WTC11 (cell line): ENCODE measurements around the gene ZCCHC9. TPM values are rescaled to one million over a fixed set of nuclear protein-coding genes. Genes with fewer than 3 reads are reported as not detected.

Experiments used
- ATAC-seq: fragments of 200-7000 bp; cut with Tn5 transposase; 2 replicates; pipeline ENCODE4 v1.10.0; 2021; ENCODE audit warnings: mild to moderate bottlenecking, moderate library complexity
- CTCF ChIA-PET: fragments of 300-600 bp; sonication (Branson Sonifier 250); formaldehyde crosslinking; loops from one replicate; lab custom pipeline; 2021; ENCODE audit warnings: antibody characterized with exemption; lab: Charles Lee
- POLR2A ChIA-PET: fragments of 350-600 bp; sonication (Branson Sonifier 250); formaldehyde crosslinking; loops from one replicate; lab custom pipeline; 2021; ENCODE audit warnings: antibody characterized with exemption; lab: Charles Lee
- DNase-seq: peaks from one replicate; pipeline ENCODE4 v3.0.0; 2021; ENCODE audit warnings: low spot score
- H3K27ac Mint-ChIP-seq: 2 replicates; pipeline ENCODE4 v1.8.0; 2021; ENCODE audit warnings: mixed read lengths
- H3K27me3 Mint-ChIP-seq: 2 replicates; pipeline ENCODE4 v1.8.0; 2021; ENCODE audit warnings: low read depth, mild to moderate bottlenecking, moderate library complexity, mixed read lengths
- H3K36me3 Mint-ChIP-seq: 2 replicates; pipeline ENCODE4 v1.8.0; 2021; ENCODE audit warnings: mixed read lengths
- H3K4me1 Mint-ChIP-seq: 2 replicates; pipeline ENCODE4 v1.8.0; 2022; ENCODE audit warnings: mixed read lengths
- H3K4me3 Mint-ChIP-seq: 2 replicates; pipeline ENCODE4 v1.8.0; 2021; ENCODE audit warnings: mild to moderate bottlenecking, moderate library complexity, mixed read lengths
- H3K9me3 Mint-ChIP-seq: 2 replicates; pipeline ENCODE4 v1.8.0; 2021; ENCODE audit warnings: mixed read lengths
- ARID4B ChIP-seq: sonication (generic); formaldehyde crosslinking; IDR thresholded peaks from 2 replicates; pipeline ENCODE4 v1.8.0; 2023; ENCODE audit warnings: missing genetic modification reagents, mild to moderate bottlenecking, borderline replicate concordance
- CBFB ChIP-seq: sonication (generic); formaldehyde crosslinking; IDR thresholded peaks from 2 replicates; pipeline ENCODE4 v1.8.1; 2022; ENCODE audit warnings: mild to moderate bottlenecking, low read depth, missing genetic modification reagents
- CTCF ChIP-seq: fragments of 200-600 bp; IDR thresholded peaks from 2 replicates; pipeline ENCODE4 v1.8.0; 2022; ENCODE audit warnings: antibody characterized with exemption
- ELF4 ChIP-seq: sonication (generic); formaldehyde crosslinking; IDR thresholded peaks from 2 replicates; pipeline ENCODE4 v1.8.1; 2022; ENCODE audit warnings: low read depth, mild to moderate bottlenecking, moderate library complexity, missing genetic modification reagents
- FOXK1 ChIP-seq: sonication (generic); formaldehyde crosslinking; IDR thresholded peaks from 2 replicates; pipeline ENCODE4 v1.8.0; 2022; ENCODE audit warnings: mild to moderate bottlenecking, moderate library complexity, missing genetic modification reagents
- GTF2I ChIP-seq: fragments of 250-450 bp; sonication (Bioruptor Pico); conservative IDR thresholded peaks from 2 replicates; pipeline ENCODE4 v1.4.0; 2021; ENCODE audit warnings: mild to moderate bottlenecking
- OVOL2 ChIP-seq: fragments of 250-450 bp; sonication (Bioruptor Pico); IDR thresholded peaks from 2 replicates; pipeline ENCODE4 v1.9.0; 2021; ENCODE audit warnings: mild to moderate bottlenecking, borderline replicate concordance
- SMAD4 ChIP-seq: sonication (generic); formaldehyde crosslinking; IDR thresholded peaks from 2 replicates; pipeline ENCODE4 v1.8.0; 2022; ENCODE audit warnings: mild to moderate bottlenecking, missing genetic modification reagents
- SP1 ChIP-seq: sonication (generic); formaldehyde crosslinking; conservative IDR thresholded peaks from 2 replicates; pipeline ENCODE4 v1.8.1; 2022; ENCODE audit warnings: missing genetic modification reagents
- TEAD1 ChIP-seq: sonication (generic); formaldehyde crosslinking; IDR thresholded peaks from 2 replicates; pipeline ENCODE4 v1.8.0; 2022; ENCODE audit warnings: mild to moderate bottlenecking, missing genetic modification reagents
- ZMAT4 ChIP-seq: fragments of 250-450 bp; sonication (Bioruptor Pico); IDR thresholded peaks from 2 replicates; pipeline ENCODE4 v1.9.0; 2021; ENCODE audit warnings: mild to moderate bottlenecking
- ZNF138 ChIP-seq: sonication (generic); formaldehyde crosslinking; conservative IDR thresholded peaks from 2 replicates; pipeline ENCODE4 v1.8.1; 2022; ENCODE audit warnings: mild to moderate bottlenecking, moderate library complexity, missing genetic modification reagents
- ZNF317 ChIP-seq: sonication (generic); formaldehyde crosslinking; IDR thresholded peaks from 2 replicates; pipeline ENCODE4 v1.8.1; 2023; ENCODE audit warnings: low read depth, mild to moderate bottlenecking, moderate library complexity, missing genetic modification reagents, borderline replicate concordance
- ZNF396 ChIP-seq: fragments of 250-450 bp; sonication (Bioruptor Pico); IDR thresholded peaks from 2 replicates; pipeline ENCODE4 v1.8.0; 2021; ENCODE audit warnings: mild to moderate bottlenecking, moderate library complexity, borderline replicate concordance
- ZNF423 ChIP-seq: fragments of 250-450 bp; sonication (Bioruptor Pico); IDR thresholded peaks from 2 replicates; pipeline ENCODE4 v2.1.2; 2022; ENCODE audit warnings: mild to moderate bottlenecking, moderate library complexity
- total RNA-seq: library from RNA; stranded (reverse); gene quantifications from 3 replicates; pipeline ENCODE4 v1.2.3, GENCODE V29; 2021
- TF ChIP-seq, protein P1 (sequence below): fragments of 250-450 bp; sonication (Bioruptor Pico); IDR thresholded peaks from 2 replicates; pipeline ENCODE4 v1.9.0; 2021; ENCODE audit warnings: mild to moderate bottlenecking
- TF ChIP-seq, protein P2 (sequence below): sonication (generic); formaldehyde crosslinking; IDR thresholded peaks from 2 replicates; pipeline ENCODE4 v1.8.1; 2023; ENCODE audit warnings: mild to moderate bottlenecking, missing genetic modification reagents
- TF ChIP-seq, protein P3 (sequence below): sonication (generic); formaldehyde crosslinking; IDR thresholded peaks from 2 replicates; pipeline ENCODE4 v1.8.1; 2023; ENCODE audit warnings: mild to moderate bottlenecking, missing genetic modification reagents
- TF ChIP-seq, protein P4 (sequence below): sonication (generic); formaldehyde crosslinking; IDR thresholded peaks from 2 replicates; pipeline ENCODE4 v1.8.0; 2022; ENCODE audit warnings: mild to moderate bottlenecking, missing genetic modification reagents
- TF ChIP-seq, protein P5 (sequence below): sonication (generic); formaldehyde crosslinking; IDR thresholded peaks from 2 replicates; pipeline ENCODE4 v1.8.0; 2022; ENCODE audit warnings: mild to moderate bottlenecking, missing genetic modification reagents

ZCCHC9 gene
- total RNA-seq, 1 experiment from 2014 or later: 30.8 TPM

DNA sequence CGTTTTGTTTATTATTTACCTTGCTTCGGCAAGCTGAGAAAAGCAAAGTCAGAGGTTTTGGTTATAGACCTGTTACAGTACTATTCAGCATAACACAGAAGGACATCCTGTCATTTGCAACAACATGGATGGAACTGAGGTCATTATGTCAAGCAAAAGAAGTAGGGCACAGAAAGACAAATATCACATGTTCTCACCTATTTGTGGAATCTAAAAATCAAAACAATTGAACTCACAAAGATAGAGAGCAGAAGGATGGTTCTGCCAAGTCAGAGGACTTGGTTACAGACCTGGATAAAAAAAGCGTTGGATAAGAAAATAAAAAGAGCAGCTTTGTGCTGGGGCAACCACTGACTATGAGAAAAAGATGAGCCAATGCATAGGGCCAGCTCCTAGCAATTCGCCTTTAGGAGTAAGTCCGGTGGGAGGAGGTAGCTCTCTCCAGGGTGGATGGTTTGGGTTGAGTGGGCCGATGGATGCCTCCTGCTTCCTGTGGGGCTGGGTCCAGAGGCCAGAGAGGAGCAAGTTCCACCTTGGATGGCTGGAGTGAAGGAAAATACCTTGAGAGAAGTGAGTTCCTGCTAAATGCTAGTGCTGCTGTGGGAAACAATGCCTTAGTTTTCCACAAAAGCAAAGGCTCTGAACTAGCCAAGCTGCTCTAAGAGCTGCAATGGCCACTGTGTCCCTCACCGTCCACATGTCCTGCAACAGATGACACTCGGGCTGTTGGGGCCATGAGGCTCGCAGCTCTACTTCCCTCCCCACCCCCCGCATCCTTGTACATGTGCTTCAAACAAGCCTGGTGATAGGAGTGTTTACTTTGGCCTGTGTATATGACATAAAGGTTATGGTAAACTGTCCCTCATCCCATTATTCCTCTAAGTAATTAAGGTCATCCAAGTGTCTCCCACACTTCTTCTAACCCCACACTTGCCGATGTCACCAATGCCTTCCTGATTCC lies 54.2 kb downstream of the ZCCHC9 start (continued):
- TF ChIP-seq, protein P1, sequence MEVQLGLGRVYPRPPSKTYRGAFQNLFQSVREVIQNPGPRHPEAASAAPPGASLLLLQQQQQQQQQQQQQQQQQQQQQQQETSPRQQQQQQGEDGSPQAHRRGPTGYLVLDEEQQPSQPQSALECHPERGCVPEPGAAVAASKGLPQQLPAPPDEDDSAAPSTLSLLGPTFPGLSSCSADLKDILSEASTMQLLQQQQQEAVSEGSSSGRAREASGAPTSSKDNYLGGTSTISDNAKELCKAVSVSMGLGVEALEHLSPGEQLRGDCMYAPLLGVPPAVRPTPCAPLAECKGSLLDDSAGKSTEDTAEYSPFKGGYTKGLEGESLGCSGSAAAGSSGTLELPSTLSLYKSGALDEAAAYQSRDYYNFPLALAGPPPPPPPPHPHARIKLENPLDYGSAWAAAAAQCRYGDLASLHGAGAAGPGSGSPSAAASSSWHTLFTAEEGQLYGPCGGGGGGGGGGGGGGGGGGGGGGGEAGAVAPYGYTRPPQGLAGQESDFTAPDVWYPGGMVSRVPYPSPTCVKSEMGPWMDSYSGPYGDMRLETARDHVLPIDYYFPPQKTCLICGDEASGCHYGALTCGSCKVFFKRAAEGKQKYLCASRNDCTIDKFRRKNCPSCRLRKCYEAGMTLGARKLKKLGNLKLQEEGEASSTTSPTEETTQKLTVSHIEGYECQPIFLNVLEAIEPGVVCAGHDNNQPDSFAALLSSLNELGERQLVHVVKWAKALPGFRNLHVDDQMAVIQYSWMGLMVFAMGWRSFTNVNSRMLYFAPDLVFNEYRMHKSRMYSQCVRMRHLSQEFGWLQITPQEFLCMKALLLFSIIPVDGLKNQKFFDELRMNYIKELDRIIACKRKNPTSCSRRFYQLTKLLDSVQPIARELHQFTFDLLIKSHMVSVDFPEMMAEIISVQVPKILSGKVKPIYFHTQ (CRISPR knock-in tag): no peak
- TF ChIP-seq ZMAT4 (CRISPR knock-in tag) (no peak), GTF2I (no peak), ZNF423 (CRISPR knock-in tag) (no peak), ZNF396 (no peak), SP1 (CRISPR knock-in tag) (no peak), CTCF (no peak), ELF4 (CRISPR knock-in tag) (no peak)
- TF ChIP-seq, protein P2, sequence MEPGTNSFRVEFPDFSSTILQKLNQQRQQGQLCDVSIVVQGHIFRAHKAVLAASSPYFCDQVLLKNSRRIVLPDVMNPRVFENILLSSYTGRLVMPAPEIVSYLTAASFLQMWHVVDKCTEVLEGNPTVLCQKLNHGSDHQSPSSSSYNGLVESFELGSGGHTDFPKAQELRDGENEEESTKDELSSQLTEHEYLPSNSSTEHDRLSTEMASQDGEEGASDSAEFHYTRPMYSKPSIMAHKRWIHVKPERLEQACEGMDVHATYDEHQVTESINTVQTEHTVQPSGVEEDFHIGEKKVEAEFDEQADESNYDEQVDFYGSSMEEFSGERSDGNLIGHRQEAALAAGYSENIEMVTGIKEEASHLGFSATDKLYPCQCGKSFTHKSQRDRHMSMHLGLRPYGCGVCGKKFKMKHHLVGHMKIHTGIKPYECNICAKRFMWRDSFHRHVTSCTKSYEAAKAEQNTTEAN (CRISPR knock-in tag): no peak
- TF ChIP-seq, protein P3, sequence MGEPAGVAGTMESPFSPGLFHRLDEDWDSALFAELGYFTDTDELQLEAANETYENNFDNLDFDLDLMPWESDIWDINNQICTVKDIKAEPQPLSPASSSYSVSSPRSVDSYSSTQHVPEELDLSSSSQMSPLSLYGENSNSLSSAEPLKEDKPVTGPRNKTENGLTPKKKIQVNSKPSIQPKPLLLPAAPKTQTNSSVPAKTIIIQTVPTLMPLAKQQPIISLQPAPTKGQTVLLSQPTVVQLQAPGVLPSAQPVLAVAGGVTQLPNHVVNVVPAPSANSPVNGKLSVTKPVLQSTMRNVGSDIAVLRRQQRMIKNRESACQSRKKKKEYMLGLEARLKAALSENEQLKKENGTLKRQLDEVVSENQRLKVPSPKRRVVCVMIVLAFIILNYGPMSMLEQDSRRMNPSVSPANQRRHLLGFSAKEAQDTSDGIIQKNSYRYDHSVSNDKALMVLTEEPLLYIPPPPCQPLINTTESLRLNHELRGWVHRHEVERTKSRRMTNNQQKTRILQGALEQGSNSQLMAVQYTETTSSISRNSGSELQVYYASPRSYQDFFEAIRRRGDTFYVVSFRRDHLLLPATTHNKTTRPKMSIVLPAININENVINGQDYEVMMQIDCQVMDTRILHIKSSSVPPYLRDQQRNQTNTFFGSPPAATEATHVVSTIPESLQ: no peak
- TF ChIP-seq, protein P4, sequence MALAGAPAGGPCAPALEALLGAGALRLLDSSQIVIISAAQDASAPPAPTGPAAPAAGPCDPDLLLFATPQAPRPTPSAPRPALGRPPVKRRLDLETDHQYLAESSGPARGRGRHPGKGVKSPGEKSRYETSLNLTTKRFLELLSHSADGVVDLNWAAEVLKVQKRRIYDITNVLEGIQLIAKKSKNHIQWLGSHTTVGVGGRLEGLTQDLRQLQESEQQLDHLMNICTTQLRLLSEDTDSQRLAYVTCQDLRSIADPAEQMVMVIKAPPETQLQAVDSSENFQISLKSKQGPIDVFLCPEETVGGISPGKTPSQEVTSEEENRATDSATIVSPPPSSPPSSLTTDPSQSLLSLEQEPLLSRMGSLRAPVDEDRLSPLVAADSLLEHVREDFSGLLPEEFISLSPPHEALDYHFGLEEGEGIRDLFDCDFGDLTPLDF (CRISPR knock-in tag): no peak
- TF ChIP-seq, all 79 proteins: peak for 0

DNA sequence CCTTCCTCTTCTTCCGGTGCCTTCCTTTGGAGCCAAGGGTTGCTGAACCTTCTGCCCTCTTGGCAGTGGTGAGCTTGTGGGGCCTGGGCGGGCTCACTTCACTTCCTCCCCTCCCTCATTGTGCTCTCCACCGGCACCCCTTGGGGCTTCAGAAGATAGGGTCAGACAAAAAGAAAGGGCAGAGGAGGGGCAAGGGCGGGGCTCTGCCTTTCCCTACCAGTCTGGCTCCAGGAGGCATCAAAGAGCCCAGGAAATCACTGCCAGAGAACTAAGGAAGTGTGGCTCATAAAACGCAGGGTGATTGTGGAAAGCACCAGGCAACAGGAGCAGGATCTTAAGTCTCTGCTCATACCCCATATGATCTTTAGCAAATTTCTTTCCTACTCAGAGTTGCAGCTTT lies 57.7 kb downstream of the ZCCHC9 start:
- Mint-ChIP-seq H3K27ac (no peak overlapping the region), H3K4me3 (no peak overlapping the region), H3K4me1 (peaks cover 11% of the 10 kb centered on the region), H3K36me3 (no peaks in the 10 kb centered on the region), H3K27me3 (no peaks in the 10 kb centered on the region), H3K9me3 (no peaks in the 10 kb centered on the region)
- peak; percentile 97 for ATAC-seq
- ChIA-PET CTCF (no interaction called here), POLR2A (no interaction called here)
- DNase-seq: peak; percentile 21
- TF ChIP-seq FOXK1 (CRISPR knock-in tag): no peak
- no peak for TF ChIP-seq OVOL2
- TF ChIP-seq, protein P5, sequence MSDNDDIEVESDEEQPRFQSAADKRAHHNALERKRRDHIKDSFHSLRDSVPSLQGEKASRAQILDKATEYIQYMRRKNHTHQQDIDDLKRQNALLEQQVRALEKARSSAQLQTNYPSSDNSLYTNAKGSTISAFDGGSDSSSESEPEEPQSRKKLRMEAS (CRISPR knock-in tag): no peak
- TF ChIP-seq CBFB (CRISPR knock-in tag): no peak
- no peak for TF ChIP-seq ARID4B (CRISPR knock-in tag)
- TF ChIP-seq SMAD4: no peak
- no peak for TF ChIP-seq ZNF317
- no peak for TF ChIP-seq TEAD1 (CRISPR knock-in tag)
- no peak for TF ChIP-seq ZNF138 (CRISPR knock-in tag)
